Amygdala (tissue), 56 donors: ENCODE measurements around the gene CKS1B.
"Not testable (repeated sequence)": the region's sequence is repeated elsewhere in the genome, so short reads cannot be mapped to it uniquely, and the experiment has no call there.

Source experiments
- DNase-seq, 56 donors: peaks; one replicate each; lab custom pipeline; 2025; lab: John Stamatoyannopoulos, UW

The CKS1B gene

GRCh38 chr1:154962156-154962749 is 12.2 kb upstream of the CKS1B start:
- peak in 3 of 56 donors; percentile 20 to 54 (median 30) for DNase-seq

- no peak for DNase-seq
Observed at GRCh38 chr1:154962795-154963330, 11.6 kb upstream of the CKS1B start.

GRCh38 chr1:154963643-154964042 is 10.8 kb upstream of the CKS1B start:
- no peak for DNase-seq

- DNase-seq: no peak
Observed at GRCh38 chr1:154964359-154964758, 10.1 kb upstream of the CKS1B start.

GRCh38 chr1:154966111-154966510 is 8.4 kb upstream of the CKS1B start:
- DNase-seq: no peak

GRCh38 chr1:154967331-154967950 is 7.0 kb upstream of the CKS1B start:
- no peak for DNase-seq

- DNase-seq: no peak
Observed at GRCh38 chr1:154968731-154969130, 5.8 kb upstream of the CKS1B start.

- DNase-seq: no peak
Observed at GRCh38 chr1:154969246-154969645, 5.2 kb upstream of the CKS1B start.

GRCh38 chr1:154969860-154970452 is 4.5 kb upstream of the CKS1B start:
- peak in 9 of 56 donors; percentile 6 to 53 (median 26) for DNase-seq

- peak in 54 of 56 donors; percentile 18 to 91 (median 79) for DNase-seq
Observed at GRCh38 chr1:154970631-154971340, 3.7 kb upstream of the CKS1B start, which contains the start of gene SHC1. Gene SHC1 (minus strand): TSS chr1:154970747. CDS start chr1:154970526, 221 bp downstream.

GRCh38 chr1:154971341-154971998 is 3.0 kb upstream of the CKS1B start:
- DNase-seq: no peak

GRCh38 chr1:154972213-154972516 is 2.3 kb upstream of the CKS1B start:
- DNase-seq: no peak

- peak in 18 of 56 donors; percentile 12 to 46 (median 20) for DNase-seq
Observed at GRCh38 chr1:154972517-154973343, 1.8 kb upstream of the CKS1B start.

GRCh38 chr1:154973344-154974101 is 958 bp upstream of the CKS1B start:
- DNase-seq: peak in 52 of 56 donors; percentile 36 to 85 (median 70)

GRCh38 chr1:154974808-154975408 is 427 bp downstream of the CKS1B start:
- peak in 51 of 56 donors; percentile 73 to 99 (median 91) for DNase-seq

GRCh38 chr1:154975409-154976059 is 1.1 kb downstream of the CKS1B start:
- peak in 14 of 56 donors; percentile 10 to 45 (median 20) for DNase-seq

- DNase-seq: not testable (repeated sequence)
Observed at GRCh38 chr1:154977762-154978161, 3.3 kb downstream of the CKS1B start.

- no peak for DNase-seq
Observed at GRCh38 chr1:154978360-154978759, 3.9 kb downstream of the CKS1B start.
